SKM-1 (cell line): ENCODE results near the gene MUC5AC.
"Not testable (repeated sequence)": the region's sequence is repeated elsewhere in the genome, so short reads cannot be mapped to it uniquely, and the experiment has no call there.

Experiments used
- DNase-seq: peaks from one replicate; lab custom pipeline; 2025; ENCODE audit not compliant: unreplicated experiment; lab: John Stamatoyannopoulos, UW

The MUC5AC gene

DNA sequence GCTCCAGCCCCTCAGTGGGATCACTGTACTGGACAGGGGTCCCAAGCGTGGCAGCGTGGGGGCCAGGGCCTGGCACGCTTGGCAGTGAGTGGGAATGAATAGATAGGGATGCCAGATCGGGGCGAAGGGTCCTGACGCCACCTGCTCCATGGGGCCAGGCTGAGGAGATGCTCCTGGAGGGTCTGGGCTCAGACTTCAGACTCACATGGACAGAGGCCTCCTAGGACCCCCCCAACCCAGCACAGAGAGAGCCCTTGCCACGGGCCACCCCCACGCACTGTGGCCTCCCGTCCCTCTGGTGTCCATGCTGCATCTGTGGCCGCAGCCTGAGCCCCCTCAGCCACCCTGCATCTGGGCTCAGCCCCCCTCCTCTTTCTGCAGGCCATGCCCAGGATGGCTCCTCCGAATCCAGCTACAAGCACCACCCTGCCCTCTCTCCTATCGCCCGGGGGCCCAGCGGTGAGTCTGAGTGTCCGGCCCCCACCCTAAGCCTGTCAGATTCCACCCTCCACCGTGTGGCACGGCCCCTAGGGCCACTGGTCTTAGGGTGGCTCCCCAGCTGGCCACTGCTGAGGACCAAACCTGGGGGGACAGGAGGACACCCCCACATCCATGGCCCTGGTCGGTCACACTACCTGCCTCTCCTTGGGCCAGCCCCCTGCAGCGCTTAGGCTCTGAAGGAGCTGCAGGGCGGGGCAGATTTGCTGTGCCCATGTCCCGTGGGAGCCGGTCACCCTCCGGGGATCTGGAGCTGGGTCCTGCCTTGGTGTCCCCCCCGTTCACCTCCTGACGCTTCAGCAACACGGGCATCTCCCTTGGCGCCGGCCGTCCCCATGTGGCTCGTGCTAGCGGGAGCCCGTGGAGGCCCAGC is 2.7 kb downstream of the MUC5AC start:
- DNase-seq = no peak

GRCh38 chr11:1161410-1162137 is 3.8 kb downstream of the MUC5AC start:
- no peak for DNase-seq

DNA sequence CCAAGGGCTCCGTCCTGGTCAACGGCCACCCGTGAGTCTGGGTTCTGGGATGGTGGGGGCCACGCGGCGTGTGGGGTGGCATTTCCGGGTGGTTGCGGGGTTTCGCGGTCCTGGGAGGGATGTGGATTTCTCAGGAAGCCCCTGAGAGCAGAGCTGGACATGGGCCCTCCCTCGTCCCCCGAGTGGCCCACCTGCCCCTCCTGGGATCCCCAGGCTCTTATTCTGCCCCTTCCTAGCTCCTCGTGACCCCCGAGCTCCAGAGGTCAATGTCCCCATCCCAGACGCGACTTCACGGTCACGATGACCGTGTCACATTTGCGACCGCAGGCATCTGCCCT is 4.4 kb downstream of the MUC5AC start:
- no peak for DNase-seq

DNA sequence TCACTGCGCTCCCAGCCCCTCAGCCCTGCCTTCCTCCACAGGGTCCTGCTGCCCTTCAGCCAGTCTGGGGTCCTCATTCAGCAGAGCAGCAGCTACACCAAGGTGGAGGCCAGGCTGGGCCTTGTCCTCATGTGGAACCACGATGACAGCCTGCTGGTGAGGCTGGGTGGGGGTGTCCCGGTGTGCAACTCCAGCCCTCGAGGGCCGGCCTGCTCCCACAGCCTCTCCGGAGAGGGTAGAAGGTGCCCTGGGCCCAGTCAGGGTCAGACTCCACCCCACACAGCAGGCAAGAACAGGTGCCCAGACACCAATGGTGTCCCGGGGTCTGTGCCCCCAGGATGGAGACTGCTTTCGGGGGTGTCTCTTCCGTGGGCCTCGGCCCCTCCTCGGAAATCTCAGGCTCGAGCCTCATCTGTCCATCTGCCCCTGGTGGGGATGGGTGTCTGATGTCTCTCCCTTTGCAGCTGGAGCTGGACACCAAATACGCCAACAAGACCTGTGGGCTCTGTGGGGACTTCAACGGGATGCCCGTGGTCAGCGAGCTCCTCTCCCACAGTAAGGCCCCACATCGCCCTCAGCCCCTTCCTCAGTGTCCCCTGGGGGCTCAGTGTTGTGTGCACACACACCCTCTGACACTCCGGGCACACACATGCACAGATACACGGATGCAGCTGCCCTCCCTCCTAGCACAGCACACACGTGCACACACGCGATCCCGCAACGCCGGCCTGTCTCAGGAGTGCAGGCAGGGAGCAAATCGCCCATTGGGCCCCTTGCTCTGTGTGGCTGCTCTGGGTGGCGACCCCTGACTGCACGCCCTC is 4.9 kb downstream of the MUC5AC start:
- no peak for DNase-seq

GRCh38 chr11:1163321-1163910 is 5.7 kb downstream of the MUC5AC start:
- DNase-seq = no peak

DNA sequence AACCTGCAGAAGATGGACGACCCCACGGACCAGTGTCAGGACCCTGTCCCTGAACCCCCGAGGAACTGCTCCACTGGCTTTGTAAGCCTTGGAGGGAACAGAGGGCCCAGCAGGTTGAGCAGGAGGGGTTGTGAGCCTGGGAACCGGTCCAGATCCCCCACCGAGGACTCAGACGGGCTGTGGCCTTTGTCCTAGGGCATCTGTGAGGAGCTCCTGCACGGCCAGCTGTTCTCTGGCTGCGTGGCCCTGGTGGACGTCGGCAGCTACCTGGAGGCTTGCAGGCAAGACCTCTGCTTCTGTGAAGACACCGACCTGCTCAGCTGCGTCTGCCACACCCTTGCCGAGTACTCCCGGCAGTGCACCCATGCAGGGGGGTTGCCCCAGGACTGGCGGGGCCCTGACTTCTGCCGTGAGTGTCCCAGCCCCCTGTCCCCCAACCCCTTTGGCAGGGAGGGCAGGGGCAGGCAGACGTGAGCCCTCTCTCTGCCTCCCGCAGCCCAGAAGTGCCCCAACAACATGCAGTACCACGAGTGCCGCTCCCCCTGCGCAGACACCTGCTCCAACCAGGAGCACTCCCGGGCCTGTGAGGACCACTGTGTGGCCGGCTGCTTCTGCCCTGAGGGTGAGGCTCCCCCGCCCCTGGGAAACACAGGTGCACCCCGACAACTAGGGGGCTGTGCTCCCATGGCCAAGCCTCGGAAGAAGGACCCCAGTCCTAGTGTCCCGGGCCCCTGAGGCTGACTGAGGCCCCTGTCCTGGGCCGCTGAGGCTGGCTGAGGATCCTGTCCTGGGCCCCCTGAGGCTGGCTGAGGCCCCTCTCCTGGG is 6.4 kb downstream of the MUC5AC start:
- DNase-seq = no peak

- DNase-seq = not testable (repeated sequence)
Observed at GRCh38 chr11:1164779-1165255, 7.1 kb downstream of the MUC5AC start.

DNA sequence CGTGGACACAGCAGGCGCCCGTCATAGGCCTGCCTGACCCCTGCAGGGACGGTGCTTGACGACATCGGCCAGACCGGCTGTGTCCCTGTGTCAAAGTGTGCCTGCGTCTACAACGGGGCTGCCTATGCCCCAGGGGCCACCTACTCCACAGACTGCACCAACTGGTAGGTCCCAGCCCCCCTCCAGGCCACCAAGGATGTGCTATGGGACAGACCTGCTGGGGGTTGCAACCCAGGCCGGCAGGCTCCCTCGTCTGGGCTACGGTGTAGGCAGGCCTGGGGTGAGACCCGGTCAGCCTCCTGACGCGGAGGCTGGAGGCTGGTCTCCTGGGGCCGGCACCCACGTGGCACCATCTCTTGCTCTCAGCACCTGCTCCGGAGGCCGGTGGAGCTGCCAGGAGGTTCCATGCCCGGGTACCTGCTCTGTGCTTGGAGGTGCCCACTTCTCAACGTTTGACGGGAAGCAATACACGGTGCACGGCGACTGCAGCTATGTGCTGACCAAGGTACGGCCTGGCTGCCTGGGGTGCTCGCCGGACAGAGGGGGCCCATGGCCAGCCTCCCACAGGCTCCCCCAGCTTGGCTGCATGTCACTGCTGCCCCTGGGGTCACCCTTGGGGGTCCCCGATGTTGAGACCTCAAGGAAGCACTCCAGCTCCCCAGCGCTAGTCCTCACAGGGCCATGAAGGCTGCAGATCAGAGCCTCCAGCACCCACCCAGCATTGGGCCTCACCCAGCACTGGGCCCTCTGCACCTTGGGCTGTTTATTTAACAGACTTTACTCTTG is 7.7 kb downstream of the MUC5AC start:
- no peak for DNase-seq

- no peak for DNase-seq
Observed at GRCh38 chr11:1167256-1167655, 9.5 kb downstream of the MUC5AC start.

DNA sequence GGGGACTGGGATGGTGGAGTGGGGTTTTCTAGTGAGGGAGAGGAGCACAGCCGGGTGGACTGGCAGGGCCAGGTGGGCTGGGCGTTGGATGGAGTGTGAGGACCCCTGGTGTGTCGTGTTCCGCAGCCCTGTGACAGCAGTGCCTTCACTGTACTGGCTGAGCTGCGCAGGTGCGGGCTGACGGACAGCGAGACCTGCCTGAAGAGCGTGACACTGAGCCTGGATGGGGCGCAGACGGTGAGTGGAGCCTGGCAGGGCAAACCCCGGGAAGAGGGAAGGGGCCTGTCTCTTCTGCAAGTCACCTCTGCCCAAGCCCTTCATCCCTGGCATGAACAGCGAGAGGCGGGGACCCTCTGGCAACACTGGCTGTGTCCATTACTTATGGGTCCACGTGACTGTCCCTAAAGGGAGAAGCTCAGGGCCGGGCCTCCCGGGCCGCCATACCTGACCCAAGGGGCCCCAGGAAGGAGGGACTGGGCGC is 10.0 kb downstream of the MUC5AC start:
- DNase-seq = no peak

GRCh38 chr11:1168256-1168655 is 10.5 kb downstream of the MUC5AC start:
- DNase-seq = no peak

DNA sequence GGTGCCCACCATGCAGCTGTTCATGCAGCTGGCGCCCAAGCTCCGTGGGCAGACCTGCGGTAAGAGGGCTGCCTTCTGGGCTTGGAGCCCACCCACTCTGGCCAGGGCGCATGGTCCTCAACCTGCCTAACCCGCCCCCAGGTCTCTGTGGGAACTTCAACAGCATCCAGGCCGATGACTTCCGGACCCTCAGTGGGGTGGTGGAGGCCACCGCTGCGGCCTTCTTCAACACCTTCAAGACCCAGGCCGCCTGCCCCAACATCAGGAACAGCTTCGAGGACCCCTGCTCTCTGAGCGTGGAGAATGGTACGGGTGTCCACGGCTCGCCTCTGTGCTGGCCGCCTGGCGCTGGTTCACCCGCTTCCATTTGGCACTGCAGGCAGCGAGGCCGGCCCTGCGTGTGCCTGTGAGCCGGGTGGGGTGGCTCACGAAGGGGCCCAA is 11.0 kb downstream of the MUC5AC start:
- DNase-seq = no peak

DNA sequence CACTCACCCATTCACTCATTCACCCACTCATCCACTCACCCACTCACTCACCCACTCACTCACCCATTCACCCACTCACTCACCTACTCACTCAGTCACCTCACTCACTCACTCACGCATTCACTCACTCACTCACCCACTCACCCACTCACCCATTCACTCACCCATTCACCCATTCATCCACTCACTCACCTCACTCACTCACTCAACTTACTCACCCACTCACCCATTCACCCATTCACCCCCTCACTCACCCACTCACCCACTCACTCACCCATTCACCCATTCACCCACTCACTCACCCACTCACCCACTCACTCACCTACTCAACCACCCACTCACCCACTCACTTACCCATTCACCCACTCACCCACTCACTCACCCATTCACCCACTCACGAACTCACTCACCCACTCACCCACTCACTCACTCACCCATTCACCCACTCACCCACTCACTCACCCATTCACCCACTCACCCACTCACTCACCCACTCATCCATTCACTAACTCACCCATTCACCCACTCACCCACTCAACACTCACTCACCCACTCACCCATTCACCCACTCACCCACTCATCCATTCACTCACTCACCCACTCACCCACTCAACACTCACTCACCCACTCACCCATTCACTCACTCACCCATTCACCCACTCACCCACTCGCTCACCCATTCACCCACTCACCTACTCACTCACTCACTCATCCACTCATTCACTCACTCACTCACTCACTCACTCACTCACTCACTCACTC is 13.7 kb downstream of the MUC5AC start:
- DNase-seq = no peak

DNA sequence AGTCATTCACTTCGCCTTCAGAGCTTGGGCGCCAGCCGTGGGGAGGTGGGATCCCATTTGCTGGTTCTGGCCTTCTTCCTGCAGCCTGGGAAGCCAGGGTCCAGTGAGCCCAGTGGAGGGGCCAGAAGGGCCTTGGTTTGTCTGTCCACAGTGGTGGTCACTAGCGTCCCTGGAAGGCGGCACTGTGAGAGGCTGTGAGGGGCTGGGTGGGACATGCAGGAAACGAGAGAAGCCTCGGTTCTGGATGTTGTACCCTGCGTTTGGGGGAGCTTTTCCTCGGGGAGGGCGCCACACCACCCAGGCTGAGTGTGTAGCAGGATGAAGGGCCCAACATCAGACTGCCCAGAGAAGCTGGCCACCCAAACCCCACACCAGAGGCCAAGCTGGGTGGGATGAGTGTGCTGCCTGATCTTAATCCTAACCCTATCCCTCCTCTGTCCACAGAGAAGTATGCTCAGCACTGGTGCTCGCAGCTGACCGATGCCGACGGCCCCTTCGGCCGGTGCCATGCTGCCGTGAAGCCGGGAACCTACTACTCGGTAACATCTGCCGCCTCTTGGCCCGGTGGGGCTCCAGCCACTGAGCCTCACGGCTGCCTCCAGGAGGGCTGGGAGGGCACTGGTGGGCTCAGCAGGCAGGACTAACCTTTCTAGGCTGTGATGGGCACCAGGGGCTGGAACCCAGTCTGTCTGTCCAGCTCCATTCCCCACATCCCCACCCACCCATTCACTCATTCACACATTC is 14.4 kb downstream of the MUC5AC start:
- no peak for DNase-seq

DNA sequence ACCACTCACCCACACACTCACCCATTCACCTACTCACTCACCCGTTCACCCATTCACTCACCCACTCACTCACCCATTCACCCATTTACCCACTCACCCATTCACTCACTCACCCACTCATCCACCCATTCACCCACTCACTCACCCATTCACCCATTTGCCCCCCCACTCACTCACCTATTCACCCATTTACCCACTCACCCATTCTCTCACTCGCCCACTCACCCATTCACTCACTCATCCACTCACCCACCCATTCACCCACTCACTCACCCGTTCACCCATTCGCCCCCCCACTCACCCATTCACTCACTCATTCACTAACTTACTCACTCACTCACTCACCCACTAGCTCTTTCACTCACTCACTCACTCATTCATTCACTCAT is 15.0 kb downstream of the MUC5AC start:
- no peak for DNase-seq

- not testable (repeated sequence) for DNase-seq
Observed at GRCh38 chr11:1173396-1173795, 15.6 kb downstream of the MUC5AC start.

GRCh38 chr11:1174441-1175370 is 17.0 kb downstream of the MUC5AC start:
- DNase-seq = no peak
